Body of pancreas (tissue), 4 donors: ENCODE data around the gene DHX38. TPM values are rescaled to one million over a fixed set of nuclear protein-coding genes. Genes with fewer than 3 reads are reported as not detected.

Source experiments
- ATAC-seq: fragments of 150-250 bp; one replicate; pipeline ENCODE4 v1.9.1; 2016
- DNase-seq, 4 donors: peaks; one replicate each; pipeline ENCODE4 v3.0.0-alpha.2; 2019
- H3K27ac ChIP-seq, 4 donors: fragments of 200-600 bp; sonication (generic); 1 replicate in 3 of 4; 2 replicates in 1 of 4; pipeline versions ENCODE4 v1.5.1 to v1.6.1; 2016 to 2019; ENCODE audit warnings: mild to moderate bottlenecking in 1 of 4, mixed read lengths in 1 of 4, moderate library complexity in 1 of 4
- H3K27me3 ChIP-seq, 2 donors: fragments of 200-600 bp; sonication (generic); one replicate each; pipeline ENCODE4 v1.6.0; 2016; ENCODE audit warnings: mild to moderate bottlenecking in 1 of 2
- H3K36me3 ChIP-seq, 2 donors: fragments of 200-600 bp; sonication (generic); replicated peaks in 1 of 2; 2 replicates each; pipeline ENCODE4 v1.5.1; 2016; ENCODE audit warnings: low read depth in 2 of 2; ENCODE audit not compliant: insufficient read depth in 1 of 2
- H3K4me1 ChIP-seq: fragments of 200-600 bp; sonication (generic); one replicate; pipeline ENCODE4 v1.6.0; 2016
- H3K4me3 ChIP-seq, 2 donors: fragments of 200-600 bp; sonication (generic); 1 replicate in 1 of 2; 2 replicates in 1 of 2; pipeline ENCODE4 v1.5.1; 2016 to 2019
- H3K9me3 ChIP-seq, 3 donors: fragments of 200-600 bp; sonication (generic); 1 replicate in 2 of 3; 2 replicates in 1 of 3; pipeline ENCODE4 v1.5.1; 2016
- POLR2A ChIP-seq, 3 donors: fragments of 450-650 bp; IDR thresholded peaks; one replicate each; pipeline ENCODE4 v1.6.1; 2016; ENCODE audit warnings: antibody characterized with exemption in 3 of 3, mild to moderate bottlenecking in 2 of 3
- WGBS, 2 donors: methylation state at CpG; one replicate each; pipeline ENCODE4 v1.1.5; 2017; 5-methylcytosine and 5-hydroxymethylcytosine counted together
- intact Hi-C: fragments of 100-400 bp; cut with DNase I; formaldehyde crosslinking; loops from one replicate; pipeline ENCODE4 v1.15.1; 2023
- total RNA-seq, 2 donors: library from RNA; depleted of rRNA; stranded (reverse); fragments of >200 nt; gene quantifications; one replicate each; pipeline ENCODE4 v1.1.0, GENCODE V29; 2016
- TF ChIP-seq, protein P1 (sequence below), 7 experiments: fragments of 450-650 bp in 4 of 7; fragments of 200-600 bp in 3 of 7; sonication (generic) in 3 of 7; IDR thresholded peaks; one replicate each; pipeline ENCODE4 v1.5.1; 2016 to 2019; ENCODE audit warnings: antibody characterized with exemption in 7 of 7

The DHX38 gene
- total RNA-seq, 2 donors from 2014 or later = 28.3 to 40.5 TPM

DNA sequence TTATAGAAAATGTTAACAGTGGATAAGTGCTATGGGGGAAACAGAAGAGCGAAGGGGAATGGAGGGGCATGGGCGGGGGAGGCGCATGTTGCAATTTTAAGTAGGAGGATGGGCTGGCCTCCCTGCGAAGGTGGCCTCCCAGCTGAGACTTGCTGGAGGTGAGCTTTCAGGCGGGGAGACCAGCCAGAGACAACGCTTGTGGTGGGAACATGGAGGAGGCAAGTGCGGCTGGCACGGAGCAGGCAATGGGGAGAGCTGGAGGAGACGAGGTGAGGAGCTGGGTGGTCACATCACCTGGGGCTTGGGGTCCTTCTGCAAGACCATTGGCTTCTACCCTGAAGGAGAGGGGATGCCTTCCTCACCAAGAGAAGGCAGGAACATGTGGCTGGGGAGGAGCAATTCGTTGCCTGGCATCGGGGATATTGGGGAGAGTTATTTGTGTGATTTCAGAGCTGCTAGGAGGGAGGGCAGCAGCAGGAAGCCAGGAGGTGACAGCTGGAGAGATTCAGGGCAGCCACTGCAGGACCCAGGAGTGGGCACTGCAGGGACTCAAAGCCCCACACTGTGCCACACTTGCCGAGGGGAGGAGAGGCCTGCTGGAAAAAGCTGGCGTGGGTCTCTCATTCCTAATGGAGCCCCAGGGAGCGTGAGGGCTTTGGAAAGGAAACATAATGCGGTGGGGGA is 43.9 kb downstream of the DHX38 start:
- H3K9me3 ChIP-seq = no peaks in the 10 kb centered on the region
- 72 to 76% methylated on average over 14 to 15 of the region's 15 CpGs for WGBS, 2 donors
- H3K4me3 ChIP-seq = no peak overlapping the region
- no peak for DNase-seq
- no peak for TF ChIP-seq POLR2A (IDR thresholded peaks at IDR 0.05)
- TF ChIP-seq, protein P1, sequence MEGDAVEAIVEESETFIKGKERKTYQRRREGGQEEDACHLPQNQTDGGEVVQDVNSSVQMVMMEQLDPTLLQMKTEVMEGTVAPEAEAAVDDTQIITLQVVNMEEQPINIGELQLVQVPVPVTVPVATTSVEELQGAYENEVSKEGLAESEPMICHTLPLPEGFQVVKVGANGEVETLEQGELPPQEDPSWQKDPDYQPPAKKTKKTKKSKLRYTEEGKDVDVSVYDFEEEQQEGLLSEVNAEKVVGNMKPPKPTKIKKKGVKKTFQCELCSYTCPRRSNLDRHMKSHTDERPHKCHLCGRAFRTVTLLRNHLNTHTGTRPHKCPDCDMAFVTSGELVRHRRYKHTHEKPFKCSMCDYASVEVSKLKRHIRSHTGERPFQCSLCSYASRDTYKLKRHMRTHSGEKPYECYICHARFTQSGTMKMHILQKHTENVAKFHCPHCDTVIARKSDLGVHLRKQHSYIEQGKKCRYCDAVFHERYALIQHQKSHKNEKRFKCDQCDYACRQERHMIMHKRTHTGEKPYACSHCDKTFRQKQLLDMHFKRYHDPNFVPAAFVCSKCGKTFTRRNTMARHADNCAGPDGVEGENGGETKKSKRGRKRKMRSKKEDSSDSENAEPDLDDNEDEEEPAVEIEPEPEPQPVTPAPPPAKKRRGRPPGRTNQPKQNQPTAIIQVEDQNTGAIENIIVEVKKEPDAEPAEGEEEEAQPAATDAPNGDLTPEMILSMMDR (IDR thresholded peaks at IDR 0.05) = no peak
- no peak for ATAC-seq
- no peaks in the 10 kb centered on the region for H3K4me1 ChIP-seq
- intact Hi-C loops = no loop called here
- no peak overlapping the region for H3K27ac ChIP-seq
- no peaks in the 10 kb centered on the region for H3K36me3 ChIP-seq
- H3K27me3 ChIP-seq = no peaks in the 10 kb centered on the region

DNA sequence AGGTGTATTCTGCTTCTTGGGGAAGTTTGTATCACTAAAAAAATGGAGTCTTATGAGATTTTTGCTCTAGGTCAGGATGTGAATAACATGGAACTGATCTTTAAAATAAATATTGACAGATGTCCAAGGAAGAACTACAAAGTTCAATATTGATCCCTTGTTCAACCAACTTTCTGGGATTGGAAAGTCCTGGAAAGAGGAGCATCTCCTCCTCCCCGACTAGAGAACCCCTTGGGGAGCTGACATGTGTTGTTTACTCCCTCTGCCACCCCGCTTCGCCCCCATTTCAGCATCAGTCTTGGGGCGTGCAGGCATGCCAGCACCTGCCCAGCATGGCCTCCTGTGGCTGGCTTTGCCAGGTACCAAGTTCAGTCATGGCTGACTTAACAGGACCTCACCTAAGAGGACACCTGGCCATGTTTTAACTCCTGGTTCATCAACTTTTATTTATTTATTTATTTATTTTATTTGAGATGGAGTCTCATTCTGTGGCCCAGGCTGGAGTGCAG is 44.5 kb downstream of the DHX38 start:
- 85 to 88% methylated on average over 4 of the region's 4 CpGs for WGBS, 2 donors
- Histone ChIP-seq H3K36me3 (no peaks in the 10 kb centered on the region), H3K4me3 (no peak overlapping the region), H3K27ac (no peak overlapping the region), H3K27me3 (no peaks in the 10 kb centered on the region), H3K4me1 (no peaks in the 10 kb centered on the region), H3K9me3 (no peaks in the 10 kb centered on the region)
- intact Hi-C loops = no loop called here
- no peak for DNase-seq
- TF ChIP-seq, protein P1 (IDR thresholded peaks at IDR 0.05) = no peak
- TF ChIP-seq POLR2A (IDR thresholded peaks at IDR 0.05) = no peak
- ATAC-seq = no peak

DNA sequence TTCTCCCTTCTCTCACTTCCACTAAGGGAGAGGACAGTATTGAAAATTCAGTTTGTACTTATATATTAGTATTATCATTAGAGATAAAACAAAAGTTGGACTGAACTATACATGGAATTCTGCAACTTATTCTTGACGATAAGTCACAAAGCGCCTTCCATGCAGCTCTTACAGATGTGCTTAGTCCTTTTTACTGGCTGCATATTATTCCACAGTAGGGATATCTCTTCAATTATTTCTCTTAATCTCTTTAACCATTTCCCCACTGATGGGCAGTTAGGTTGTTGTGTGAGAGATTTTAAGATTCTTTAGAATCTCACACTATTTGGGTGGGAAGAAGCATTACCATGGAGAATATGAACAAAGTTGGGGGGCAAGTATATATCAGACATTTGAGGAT is 46.3 kb downstream of the DHX38 start:
- H3K9me3 ChIP-seq = no peaks in the 10 kb centered on the region
- no peak overlapping the region for H3K4me3 ChIP-seq
- intact Hi-C loops = no loop called here
- no peak for TF ChIP-seq POLR2A (IDR thresholded peaks at IDR 0.05)
- TF ChIP-seq, protein P1 (IDR thresholded peaks at IDR 0.05) = no peak
- 90 to 99% methylated on average over 2 of the region's 2 CpGs for WGBS, 2 donors
- no peaks in the 10 kb centered on the region for H3K4me1 ChIP-seq
- no peak overlapping the region for H3K27ac ChIP-seq
- no peak for DNase-seq
- no peaks in the 10 kb centered on the region for H3K36me3 ChIP-seq
- H3K27me3 ChIP-seq = no peaks in the 10 kb centered on the region
- ATAC-seq = no peak

DNA sequence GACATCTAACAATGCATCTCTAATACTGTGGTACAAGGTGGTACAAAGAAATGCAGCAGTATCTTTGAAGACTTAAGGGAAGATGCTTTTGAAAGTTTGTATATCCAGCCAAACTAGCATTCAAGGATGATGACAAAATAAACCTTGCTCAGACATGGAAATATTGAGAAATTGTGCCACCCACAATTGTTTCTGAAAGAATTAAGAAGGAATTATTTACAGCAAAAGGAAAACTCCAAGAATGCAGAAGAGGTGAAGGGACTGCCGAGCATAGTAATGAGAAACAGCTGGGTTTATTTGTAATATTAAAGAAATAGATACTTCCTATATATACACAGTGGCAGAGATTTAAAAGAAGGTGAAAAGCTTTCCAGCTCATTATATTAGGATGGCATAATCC is 48.8 kb downstream of the DHX38 start:
- DNase-seq (no peak), ATAC-seq (no peak)
- intact Hi-C loops = no loop called here
- Histone ChIP-seq H3K27me3 (no peaks in the 10 kb centered on the region), H3K4me1 (no peaks in the 10 kb centered on the region), H3K4me3 (no peak overlapping the region), H3K27ac (no peak overlapping the region), H3K36me3 (no peaks in the 10 kb centered on the region), H3K9me3 (no peaks in the 10 kb centered on the region)
- no peak for TF ChIP-seq POLR2A (IDR thresholded peaks at IDR 0.05)
- TF ChIP-seq, protein P1 (IDR thresholded peaks at IDR 0.05) = no peak
- WGBS, 2 donors = 93 to 97% methylated on average over 1 of the region's 1 CpG
